Esophagus muscularis mucosa (tissue), 4 donors: Measurements from ENCODE around the gene TBC1D22A. TPM values are rescaled to one million over a fixed set of nuclear protein-coding genes. Genes with fewer than 3 reads are reported as not detected.
"Not testable (repeated sequence)": the region's sequence is repeated elsewhere in the genome, so short reads cannot be mapped to it uniquely, and the experiment has no call there.

Experiments
- DNase-seq: peaks from one replicate; pipeline ENCODE4 v3.0.0-alpha.2; 2017; ENCODE audit errors: extremely low spot score
- H3K27ac ChIP-seq, 4 donors: fragments of 200-600 bp; sonication (generic); replicated peaks in 1 of 4; 1 replicate in 3 of 4; 2 replicates in 1 of 4; pipeline ENCODE4 v1.5.1; 2016 to 2019; ENCODE audit warnings: mild to moderate bottlenecking in 1 of 4
- H3K27me3 ChIP-seq, 4 donors: fragments of 200-600 bp; sonication (generic); one replicate each; pipeline versions ENCODE4 v1.5.1 to v1.6.0; 2016 to 2019
- H3K36me3 ChIP-seq, 4 donors: fragments of 200-600 bp; sonication (generic); one replicate each; pipeline ENCODE4 v1.5.1; 2016 to 2019
- H3K4me1 ChIP-seq, 4 donors: fragments of 200-600 bp; sonication (generic); one replicate each; pipeline ENCODE4 v1.5.1; 2016 to 2019
- H3K4me3 ChIP-seq, 4 donors: fragments of 200-600 bp; sonication (generic); 1 replicate in 2 of 4; 2 replicates in 2 of 4; pipeline ENCODE4 v1.5.1; 2016 to 2019; ENCODE audit warnings: mild to moderate bottlenecking in 4 of 4, moderate library complexity in 1 of 4
- H3K9me3 ChIP-seq, 4 donors: fragments of 200-600 bp; sonication (generic); 1 replicate in 3 of 4; 2 replicates in 1 of 4; pipeline ENCODE4 v1.5.1; 2016 to 2019
- EP300 ChIP-seq: sonication (generic); formaldehyde crosslinking; IDR thresholded peaks from one replicate; pipeline ENCODE4 v1.6.1; 2017; ENCODE audit warnings: antibody characterized with exemption
- POLR2A ChIP-seq: fragments of 450-650 bp; IDR thresholded peaks from one replicate; pipeline ENCODE4 v1.6.1; 2017; ENCODE audit warnings: antibody characterized with exemption, moderate library complexity, mild to moderate bottlenecking, low read depth
- POLR2AphosphoS5 ChIP-seq, 2 donors: sonication (generic); formaldehyde crosslinking; IDR thresholded peaks; one replicate each; pipeline ENCODE4 v1.6.1; 2017; ENCODE audit warnings: antibody characterized with exemption in 2 of 2
- WGBS: methylation state at CpG from one replicate; pipeline ENCODE4 v1.1.5; 2018; 5-methylcytosine and 5-hydroxymethylcytosine counted together
- intact Hi-C: fragments of 100-400 bp; cut with DNase I; formaldehyde crosslinking; loops from one replicate; pipeline ENCODE4 v1.15.1; 2023
- total RNA-seq, 4 donors: library from RNA; depleted of rRNA; stranded (reverse); fragments of >200 nt; gene quantifications; one replicate each; pipeline versions ENCODE4 v1.1.0 to v1.2.1, GENCODE V29; 2016
- TF ChIP-seq, protein P1 (sequence below), 3 experiments: fragments of 200-600 bp in 2 of 3; fragments of 450-650 bp in 1 of 3; sonication (generic) in 2 of 3; IDR thresholded peaks; one replicate each; pipeline ENCODE4 v1.5.1; 2017 to 2019; ENCODE audit warnings: antibody characterized with exemption in 3 of 3, mild to moderate bottlenecking in 2 of 3, moderate library complexity in 1 of 3

Gene TBC1D22A
- total RNA-seq, 4 donors from 2014 or later: 15.2 to 20.7 (median 18.8) TPM

- DNase-seq: no peak
- WGBS: 91% methylated on average over 18 of the region's 24 CpGs
- intact Hi-C loops: no loop called here
- no peaks in the 10 kb centered on the region for H3K9me3 ChIP-seq
- no peak overlapping the region for H3K4me3 ChIP-seq
- no peaks in the 10 kb centered on the region for H3K27me3 ChIP-seq
- H3K27ac ChIP-seq: no peak overlapping the region
- H3K4me1 ChIP-seq: peaks cover 8 to 25% (median 19%) of the 10 kb centered on the region in 4 donors
- TF ChIP-seq, protein P1, sequence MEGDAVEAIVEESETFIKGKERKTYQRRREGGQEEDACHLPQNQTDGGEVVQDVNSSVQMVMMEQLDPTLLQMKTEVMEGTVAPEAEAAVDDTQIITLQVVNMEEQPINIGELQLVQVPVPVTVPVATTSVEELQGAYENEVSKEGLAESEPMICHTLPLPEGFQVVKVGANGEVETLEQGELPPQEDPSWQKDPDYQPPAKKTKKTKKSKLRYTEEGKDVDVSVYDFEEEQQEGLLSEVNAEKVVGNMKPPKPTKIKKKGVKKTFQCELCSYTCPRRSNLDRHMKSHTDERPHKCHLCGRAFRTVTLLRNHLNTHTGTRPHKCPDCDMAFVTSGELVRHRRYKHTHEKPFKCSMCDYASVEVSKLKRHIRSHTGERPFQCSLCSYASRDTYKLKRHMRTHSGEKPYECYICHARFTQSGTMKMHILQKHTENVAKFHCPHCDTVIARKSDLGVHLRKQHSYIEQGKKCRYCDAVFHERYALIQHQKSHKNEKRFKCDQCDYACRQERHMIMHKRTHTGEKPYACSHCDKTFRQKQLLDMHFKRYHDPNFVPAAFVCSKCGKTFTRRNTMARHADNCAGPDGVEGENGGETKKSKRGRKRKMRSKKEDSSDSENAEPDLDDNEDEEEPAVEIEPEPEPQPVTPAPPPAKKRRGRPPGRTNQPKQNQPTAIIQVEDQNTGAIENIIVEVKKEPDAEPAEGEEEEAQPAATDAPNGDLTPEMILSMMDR (IDR thresholded peaks at IDR 0.05): no peak
- TF ChIP-seq POLR2A (no peak), POLR2AphosphoS5 (IDR thresholded peaks at IDR 0.05) (no peak), EP300 (no peak)
- peaks cover 0 to 46% (median 30%) of the 10 kb centered on the region in 4 donors for H3K36me3 ChIP-seq
These were observed 212.5 kb downstream of the TBC1D22A start for GRCh38 chr22:46974631-46975585.

DNA sequence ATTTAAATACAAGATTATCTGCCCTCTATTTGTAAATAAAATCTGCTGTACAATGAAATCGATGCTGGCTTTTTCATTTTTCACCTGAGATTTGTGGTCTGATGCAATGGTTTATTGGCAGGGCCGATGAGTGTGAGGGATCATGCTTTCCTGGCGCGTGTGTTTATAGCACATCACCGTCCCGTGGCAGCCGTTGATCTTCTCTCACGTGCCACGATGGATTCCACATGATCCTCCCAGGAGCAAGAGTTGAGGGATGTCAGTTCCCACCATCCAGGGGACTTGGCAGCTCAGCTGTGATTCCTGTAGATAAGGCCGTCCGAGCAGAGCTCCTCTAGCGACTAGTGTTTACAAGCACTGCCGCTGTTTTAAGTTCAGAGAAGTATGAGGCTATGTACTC, 213.7 kb downstream of the TBC1D22A start:
- no peaks in the 10 kb centered on the region for H3K9me3 ChIP-seq
- peaks cover 8 to 15% (median 11%) of the 10 kb centered on the region in 4 donors for H3K4me1 ChIP-seq
- H3K36me3 ChIP-seq: peaks cover 0 to 46% (median 31%) of the 10 kb centered on the region in 4 donors
- no peak overlapping the region for H3K4me3 ChIP-seq
- H3K27me3 ChIP-seq: no peaks in the 10 kb centered on the region
- intact Hi-C loops: no loop called here
- DNase-seq: no peak
- H3K27ac ChIP-seq: no peak overlapping the region
- WGBS: over 99% methylated on average over 12 of the region's 13 CpGs
- no peak for TF ChIP-seq POLR2AphosphoS5 (IDR thresholded peaks at IDR 0.05)
- TF ChIP-seq, protein P1 (IDR thresholded peaks at IDR 0.05): no peak

GRCh38 chr22:46976598-46976997, 214.1 kb downstream of the TBC1D22A start:
- no peak for DNase-seq
- H3K27me3 ChIP-seq: no peaks in the 10 kb centered on the region
- TF ChIP-seq POLR2A (no peak), POLR2AphosphoS5 (IDR thresholded peaks at IDR 0.05) (no peak), EP300 (no peak)
- TF ChIP-seq, protein P1 (IDR thresholded peaks at IDR 0.05): no peak
- no peaks in the 10 kb centered on the region for H3K9me3 ChIP-seq
- no peak overlapping the region for H3K27ac ChIP-seq
- 98% methylated on average over 10 of the region's 10 CpGs for WGBS
- intact Hi-C loops: no loop called here
- H3K4me3 ChIP-seq: no peak overlapping the region
- H3K4me1 ChIP-seq: peaks cover 4 to 10% (median 7%) of the 10 kb centered on the region in 4 donors
- H3K36me3 ChIP-seq: peaks cover 0 to 46% (median 31%) of the 10 kb centered on the region in 4 donors

DNA sequence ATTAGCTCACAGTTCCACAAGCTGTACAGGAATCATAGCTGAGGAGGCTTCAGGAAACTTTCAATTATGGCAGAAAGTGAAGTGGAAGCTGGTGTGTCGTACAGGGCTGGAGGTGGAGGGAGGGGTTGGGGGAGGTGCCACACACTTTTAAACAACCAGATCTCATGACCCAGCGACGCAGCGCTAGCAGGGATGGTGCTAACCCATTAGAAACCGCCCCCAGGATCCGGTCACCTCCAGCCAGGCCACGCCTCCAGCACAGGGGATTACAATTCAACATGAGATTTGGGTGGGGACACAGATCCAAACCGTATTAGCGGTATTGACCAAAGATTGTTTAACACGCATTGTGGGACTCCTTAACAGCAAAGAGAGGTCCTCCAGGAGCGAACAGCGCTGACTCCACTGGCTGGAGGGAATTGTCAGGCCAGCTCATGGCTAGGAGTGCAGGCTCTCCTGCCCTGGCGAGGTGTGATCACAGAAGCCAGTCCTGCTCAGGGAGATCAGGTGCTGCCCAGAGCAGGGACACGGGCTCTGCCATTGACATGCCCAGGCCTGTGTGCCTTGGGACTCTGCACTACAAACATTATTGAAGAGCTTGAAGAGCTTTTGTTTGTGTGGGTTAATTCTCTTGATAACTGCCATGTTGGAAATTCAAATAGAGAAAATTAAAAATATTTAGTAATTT, 215.3 kb downstream of the TBC1D22A start:
- no peaks in the 10 kb centered on the region for H3K9me3 ChIP-seq
- no peak overlapping the region for H3K4me3 ChIP-seq
- peaks cover 0 to 46% (median 31%) of the 10 kb centered on the region in 4 donors for H3K36me3 ChIP-seq
- TF ChIP-seq POLR2A (no peak), EP300 (no peak)
- TF ChIP-seq, protein P1 (IDR thresholded peaks at IDR 0.05): no peak
- WGBS: 97% methylated on average over 11 of the region's 14 CpGs
- no peak for DNase-seq
- peaks cover 0 to under 1% (median 0%) of the 10 kb centered on the region in 4 donors for H3K4me1 ChIP-seq
- H3K27me3 ChIP-seq: no peaks in the 10 kb centered on the region
- intact Hi-C loops: no loop called here
- no peak overlapping the region for H3K27ac ChIP-seq

GRCh38 chr22:46978668-46979067, 216.2 kb downstream of the TBC1D22A start:
- intact Hi-C loops, H3K27ac ChIP-seq, H3K27me3 ChIP-seq, H3K9me3 ChIP-seq, H3K4me3 ChIP-seq, DNase-seq, H3K4me1 ChIP-seq: not testable (repeated sequence)
- peaks cover 0 to 46% (median 31%) of the 10 kb centered on the region in 4 donors for H3K36me3 ChIP-seq
- WGBS: 96% methylated on average over 12 of the region's 12 CpGs
